22Rv1 (cell line): Measurements from ENCODE around the gene CXCR4.

Source experiments
- CTCF ChIP-seq: fragments of 450-650 bp; IDR thresholded peaks from 2 replicates; pipeline ENCODE4 v1.5.1; 2017; ENCODE audit warnings: mild to moderate bottlenecking
- ZFX ChIP-seq: fragments of 450-650 bp; IDR thresholded peaks from 2 replicates; pipeline ENCODE4 v1.6.1; 2017; ENCODE audit warnings: antibody characterized with exemption, borderline replicate concordance

DNA sequence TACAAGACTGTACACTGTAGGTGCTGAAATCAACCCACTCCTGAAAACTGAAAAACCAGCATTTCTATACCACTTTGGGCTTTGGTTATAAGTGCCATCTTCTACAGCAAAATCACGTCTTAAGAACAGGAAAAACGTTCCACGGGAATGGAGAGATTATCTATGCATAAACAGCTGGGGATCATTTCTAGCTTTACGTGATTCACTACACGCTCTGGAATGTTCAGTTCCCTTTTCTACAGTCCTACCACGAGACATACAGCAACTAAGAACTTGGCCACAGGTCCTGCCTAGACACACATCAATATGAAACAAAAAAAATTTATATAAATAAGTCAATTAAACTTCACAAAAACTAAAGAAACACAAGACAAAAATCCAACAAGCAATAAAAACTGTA lies 3.6 kb downstream of the CXCR4 start:
- no peak for TF ChIP-seq CTCF
- TF ChIP-seq ZFX: no peak
